22Rv1 (cell line): ENCODE data around the gene HBS1L.

Source experiments
- ZFX ChIP-seq: fragments of 450-650 bp; IDR thresholded peaks from 2 replicates; pipeline ENCODE4 v1.6.1; 2017; ENCODE audit warnings: antibody characterized with exemption, borderline replicate concordance
- TF ChIP-seq, protein P1 (sequence below): fragments of 450-650 bp; IDR thresholded peaks from 2 replicates; pipeline ENCODE4 v1.5.1; 2017; ENCODE audit warnings: mild to moderate bottlenecking

DNA sequence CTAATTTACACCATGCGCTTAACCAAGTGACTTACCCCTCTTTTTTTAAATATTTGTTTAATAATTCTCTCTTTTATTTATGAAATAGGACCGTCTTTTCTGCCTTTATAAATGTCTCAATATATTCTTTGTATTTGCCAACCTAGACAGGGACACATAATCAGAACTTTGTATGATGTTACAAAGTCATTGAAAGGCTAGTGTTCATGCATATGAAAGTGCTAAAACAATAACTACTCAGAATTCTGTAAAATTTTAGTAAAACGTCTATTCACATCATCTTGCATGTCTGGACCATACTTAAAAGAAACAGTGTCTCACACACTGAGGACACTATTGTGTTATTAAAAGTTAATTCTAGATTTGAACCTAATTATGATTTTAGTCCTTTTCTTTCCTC is 41.1 kb upstream of the HBS1L start:
- TF ChIP-seq, protein P1, sequence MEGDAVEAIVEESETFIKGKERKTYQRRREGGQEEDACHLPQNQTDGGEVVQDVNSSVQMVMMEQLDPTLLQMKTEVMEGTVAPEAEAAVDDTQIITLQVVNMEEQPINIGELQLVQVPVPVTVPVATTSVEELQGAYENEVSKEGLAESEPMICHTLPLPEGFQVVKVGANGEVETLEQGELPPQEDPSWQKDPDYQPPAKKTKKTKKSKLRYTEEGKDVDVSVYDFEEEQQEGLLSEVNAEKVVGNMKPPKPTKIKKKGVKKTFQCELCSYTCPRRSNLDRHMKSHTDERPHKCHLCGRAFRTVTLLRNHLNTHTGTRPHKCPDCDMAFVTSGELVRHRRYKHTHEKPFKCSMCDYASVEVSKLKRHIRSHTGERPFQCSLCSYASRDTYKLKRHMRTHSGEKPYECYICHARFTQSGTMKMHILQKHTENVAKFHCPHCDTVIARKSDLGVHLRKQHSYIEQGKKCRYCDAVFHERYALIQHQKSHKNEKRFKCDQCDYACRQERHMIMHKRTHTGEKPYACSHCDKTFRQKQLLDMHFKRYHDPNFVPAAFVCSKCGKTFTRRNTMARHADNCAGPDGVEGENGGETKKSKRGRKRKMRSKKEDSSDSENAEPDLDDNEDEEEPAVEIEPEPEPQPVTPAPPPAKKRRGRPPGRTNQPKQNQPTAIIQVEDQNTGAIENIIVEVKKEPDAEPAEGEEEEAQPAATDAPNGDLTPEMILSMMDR: no peak
- TF ChIP-seq ZFX: no peak
